Duodenal mucosa (tissue), 2 donors: ENCODE measurements around the gene PMVK.

Experiments used
- H3K27ac ChIP-seq: one replicate; pipeline ENCODE4 v1.7.0; 2013; ENCODE audit warnings: low read depth, low read length
- H3K27me3 ChIP-seq, 2 donors: one replicate each; pipeline ENCODE4 v1.7.0; 2013; ENCODE audit warnings: low read length in 2 of 2, control low read depth in 1 of 2; ENCODE audit not compliant: insufficient read depth in 2 of 2, control insufficient read depth in 1 of 2
- H3K36me3 ChIP-seq, 2 donors: one replicate each; pipeline ENCODE4 v1.7.0; 2013; ENCODE audit warnings: low read length in 2 of 2, control low read depth in 1 of 2; ENCODE audit not compliant: insufficient read depth in 2 of 2, control insufficient read depth in 1 of 2
- H3K4me1 ChIP-seq, 2 donors: one replicate each; pipeline ENCODE4 v1.7.0; 2013; ENCODE audit warnings: low read length in 2 of 2, control low read depth in 1 of 2; ENCODE audit not compliant: insufficient read depth in 2 of 2, control insufficient read depth in 1 of 2
- H3K4me3 ChIP-seq, 2 donors: one replicate each; pipeline ENCODE4 v1.7.0; 2013; ENCODE audit warnings: low read length in 2 of 2, low read depth in 1 of 2
- H3K9ac ChIP-seq, 2 donors: one replicate each; pipeline ENCODE4 v1.7.0; 2013; ENCODE audit warnings: low read length in 2 of 2, low read depth in 1 of 2
- H3K9me3 ChIP-seq, 2 donors: one replicate each; pipeline ENCODE4 v1.7.0; 2013; ENCODE audit warnings: low read length in 2 of 2, control low read depth in 1 of 2; ENCODE audit not compliant: control insufficient read depth in 1 of 2

Gene PMVK

DNA sequence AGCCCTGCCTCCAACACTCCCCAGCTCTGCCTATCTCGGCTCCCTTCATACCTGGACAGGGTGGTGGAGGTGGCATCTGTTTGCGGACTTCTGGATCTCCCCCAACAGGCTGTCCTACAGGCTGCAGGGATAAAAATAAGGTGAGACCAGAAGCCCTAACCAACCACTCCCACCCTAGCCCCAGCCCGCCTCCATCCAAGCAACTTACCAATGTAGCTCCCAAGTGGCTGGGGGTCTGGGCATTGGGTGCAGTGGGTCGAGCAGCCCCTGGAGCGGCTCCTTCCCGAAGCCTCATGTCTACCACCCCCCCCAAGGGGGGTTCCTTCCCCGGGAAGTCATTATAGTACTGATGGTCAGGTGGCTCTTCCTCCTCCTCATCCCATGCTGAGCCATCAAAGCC lies 29.6 kb upstream of the PMVK start:
- Histone ChIP-seq H3K4me3 (no peak overlapping the region), H3K9ac (no peak overlapping the region), H3K9me3 (no peaks in the 10 kb centered on the region), H3K4me1 (peaks cover 22 to 38% of the 10 kb centered on the region in 2 donors), H3K36me3 (peaks cover 34 to 75% of the 10 kb centered on the region in 2 donors), H3K27ac (no peak overlapping the region), H3K27me3 (no peaks in the 10 kb centered on the region)

DNA sequence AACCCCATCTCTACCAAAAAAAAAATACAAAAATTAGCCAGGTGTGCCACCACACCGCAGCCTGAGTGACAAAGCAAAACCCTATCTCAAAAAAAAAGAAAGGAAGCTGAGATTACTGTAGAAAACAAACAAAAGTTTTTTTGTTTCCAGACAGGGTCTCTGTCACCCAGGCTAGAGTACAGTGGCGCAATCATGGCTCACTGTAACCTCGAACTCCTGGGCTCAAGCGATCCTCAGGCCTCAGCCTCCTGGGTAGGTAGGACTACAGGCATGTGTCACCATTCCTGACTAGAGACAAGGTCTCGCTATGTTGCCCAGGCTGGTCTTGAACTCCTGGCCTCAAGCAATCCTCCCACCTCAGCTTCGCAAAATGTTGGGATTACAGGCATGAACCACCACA lies 27.8 kb upstream of the PMVK start:
- Histone ChIP-seq H3K4me3 (no peak overlapping the region), H3K9ac (no peak overlapping the region), H3K27me3 (no peaks in the 10 kb centered on the region), H3K27ac (no peak overlapping the region), H3K36me3 (peaks cover 34 to 67% of the 10 kb centered on the region in 2 donors), H3K4me1 (peaks cover 13 to 32% of the 10 kb centered on the region in 2 donors), H3K9me3 (no peaks in the 10 kb centered on the region)

DNA sequence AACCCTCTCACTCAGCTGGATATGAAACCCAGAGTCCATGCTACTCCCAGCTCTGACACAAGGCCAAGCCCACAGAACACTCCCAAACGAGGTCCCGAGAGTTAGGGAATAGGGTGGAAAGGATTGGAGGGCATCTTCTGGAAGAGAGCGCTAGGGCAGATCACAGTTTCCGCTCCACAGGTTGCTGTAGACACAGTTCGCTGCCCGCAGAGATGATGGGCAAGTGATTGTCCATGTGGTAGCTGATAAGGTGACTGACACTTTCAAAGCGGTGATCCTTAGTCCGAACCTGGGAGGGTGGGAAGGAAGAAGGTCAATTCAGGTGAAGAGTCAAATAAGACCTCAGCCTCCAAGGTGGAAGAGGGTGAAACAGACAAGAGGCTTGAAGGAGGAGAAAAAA lies 27.1 kb upstream of the PMVK start:
- Histone ChIP-seq H3K36me3 (peaks cover 32 to 65% of the 10 kb centered on the region in 2 donors), H3K9ac (peak overlapping the region in 1 of 2 donors; percentile 7), H3K4me1 (peaks cover 7 to 27% of the 10 kb centered on the region in 2 donors), H3K27me3 (no peaks in the 10 kb centered on the region), H3K4me3 (no peak overlapping the region), H3K9me3 (no peaks in the 10 kb centered on the region), H3K27ac (no peak overlapping the region)

DNA sequence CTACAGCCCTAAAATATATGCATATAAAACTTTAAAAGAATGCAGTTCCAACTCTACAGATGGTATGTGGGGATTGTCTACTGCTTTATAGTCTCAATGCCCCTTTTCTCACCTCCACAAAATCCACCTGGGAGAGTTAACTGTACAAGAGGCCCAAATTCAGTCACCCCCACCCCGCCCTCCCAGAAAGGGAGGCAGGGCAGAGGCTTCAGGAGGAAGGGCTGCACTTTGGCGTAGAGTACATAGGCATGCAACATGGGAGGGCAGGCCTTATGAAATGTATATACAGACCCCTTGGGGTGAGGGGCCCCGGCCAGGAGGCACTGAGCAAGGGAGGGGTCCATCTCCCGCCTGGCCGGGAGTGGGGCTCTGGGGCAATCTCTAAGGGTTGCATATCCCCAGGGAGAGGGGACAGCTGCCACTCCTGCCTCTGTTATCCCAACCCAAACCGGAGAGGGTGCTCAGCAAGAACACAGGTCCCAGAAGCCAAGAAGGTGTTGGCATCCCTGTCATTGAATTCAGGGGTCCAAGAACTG lies 26.3 kb upstream of the PMVK start:
- Histone ChIP-seq H3K27ac (no peak overlapping the region), H3K9ac (peak overlapping the region; percentile 76 to 85), H3K27me3 (no peaks in the 10 kb centered on the region), H3K9me3 (no peaks in the 10 kb centered on the region), H3K36me3 (peaks cover 37 to 62% of the 10 kb centered on the region in 2 donors), H3K4me3 (peak overlapping the region; percentile 77 to 86), H3K4me1 (peaks cover 7 to 27% of the 10 kb centered on the region in 2 donors)

DNA sequence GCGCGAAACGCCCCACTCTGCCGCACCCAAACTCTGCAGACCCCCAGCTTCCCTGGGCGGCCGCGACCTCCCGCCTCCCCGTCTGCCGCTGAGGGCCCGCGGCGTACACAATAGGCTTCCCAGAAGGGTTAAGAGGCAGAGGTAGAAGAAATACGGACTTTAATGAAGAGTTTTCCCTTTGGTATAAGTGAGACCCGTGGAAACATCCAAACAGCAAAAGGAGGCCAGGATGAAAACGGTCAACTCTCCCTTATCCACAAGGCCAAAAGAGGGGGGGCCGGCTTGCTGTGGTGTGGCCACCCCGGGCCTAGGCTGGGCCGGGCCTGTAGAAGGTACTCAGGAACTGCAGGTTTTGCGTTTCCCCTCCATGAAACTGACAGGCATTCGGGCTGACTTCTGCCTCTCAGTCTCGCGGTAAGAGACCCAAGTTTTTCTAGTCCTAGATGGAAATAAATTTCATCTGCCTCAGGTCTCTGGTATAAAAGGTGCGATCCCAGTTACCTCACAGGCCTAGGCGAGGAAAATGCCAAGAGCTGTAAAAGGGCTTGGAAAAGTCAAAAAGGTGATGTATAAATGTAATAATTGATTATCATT lies 25.7 kb upstream of the PMVK start:
- no peaks in the 10 kb centered on the region for H3K27me3 ChIP-seq
- H3K36me3 ChIP-seq: peaks cover 32 to 56% of the 10 kb centered on the region in 2 donors
- H3K9me3 ChIP-seq: no peaks in the 10 kb centered on the region
- peak overlapping the region; percentile 77 to 86 for H3K4me3 ChIP-seq
- H3K27ac ChIP-seq: peak overlapping the region; percentile 99
- H3K9ac ChIP-seq: peak overlapping the region; percentile 76 to 85
- peaks cover 8 to 27% of the 10 kb centered on the region in 2 donors for H3K4me1 ChIP-seq

DNA sequence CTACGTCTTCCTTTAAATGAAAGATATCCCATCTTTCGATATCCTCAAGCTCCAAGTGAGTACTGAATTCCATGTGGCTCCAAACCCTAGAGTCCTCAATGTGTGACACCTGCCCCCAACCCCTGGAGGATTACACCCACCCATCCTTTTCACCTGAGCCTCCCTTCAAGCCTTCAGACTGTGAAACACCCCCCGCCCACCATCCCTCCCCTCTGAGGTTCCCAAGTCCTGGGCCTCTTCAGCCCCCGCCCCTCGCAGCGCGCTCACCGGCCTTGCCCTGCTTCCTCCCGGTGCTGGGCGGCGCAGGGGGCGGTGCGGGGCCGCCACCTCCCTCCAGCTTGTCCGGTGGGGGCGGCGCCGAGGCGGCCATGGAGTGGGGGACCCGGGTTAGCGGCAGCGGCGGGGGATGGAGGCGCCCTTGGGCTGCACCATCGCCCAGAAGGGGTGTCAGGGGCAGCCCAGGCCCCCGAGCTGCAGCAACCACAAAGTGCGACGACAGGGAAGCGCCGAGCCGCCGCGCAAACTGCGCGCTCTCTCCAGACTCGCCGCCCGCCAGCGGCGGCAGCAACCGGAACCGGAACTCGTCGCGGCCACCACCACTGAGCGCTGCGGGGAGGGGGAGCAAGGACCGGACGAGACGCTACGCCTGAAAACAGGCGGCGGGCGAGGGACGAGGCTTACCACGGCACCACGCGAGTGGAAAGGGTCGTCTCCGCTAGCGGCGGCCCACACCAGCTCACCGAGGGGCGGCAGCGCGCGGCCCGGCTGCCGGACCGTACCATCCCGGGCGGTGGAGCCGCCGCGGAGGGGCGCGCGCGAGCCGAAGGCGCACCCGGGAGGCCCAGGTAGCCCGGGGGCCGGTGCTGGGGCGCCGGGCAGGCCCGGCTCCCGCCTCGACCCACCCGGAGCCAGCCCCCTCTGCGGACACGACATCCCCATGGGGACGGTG lies 25.0 kb upstream of the PMVK start, which contains the start of gene PYGO2:
TSS of gene PYGO2 (minus strand) at position 576 of the 949 bp plus-strand sequence. CDS start at position 370, 206 bp downstream.
- H3K9ac ChIP-seq: peak within 1 kb of the TSS; percentile 76 to 85
- H3K36me3 ChIP-seq: peaks cover 27 to 48% of the 10 kb centered on the region in 2 donors
- no peaks in the 10 kb centered on the region for H3K9me3 ChIP-seq
- H3K4me1 ChIP-seq: peaks cover 16 to 32% of the 10 kb centered on the region in 2 donors
- H3K27ac ChIP-seq: peak within 1 kb of the TSS; percentile 99
- H3K4me3 ChIP-seq: peak within 1 kb of the TSS; percentile 77 to 86
- no peaks in the 10 kb centered on the region for H3K27me3 ChIP-seq

DNA sequence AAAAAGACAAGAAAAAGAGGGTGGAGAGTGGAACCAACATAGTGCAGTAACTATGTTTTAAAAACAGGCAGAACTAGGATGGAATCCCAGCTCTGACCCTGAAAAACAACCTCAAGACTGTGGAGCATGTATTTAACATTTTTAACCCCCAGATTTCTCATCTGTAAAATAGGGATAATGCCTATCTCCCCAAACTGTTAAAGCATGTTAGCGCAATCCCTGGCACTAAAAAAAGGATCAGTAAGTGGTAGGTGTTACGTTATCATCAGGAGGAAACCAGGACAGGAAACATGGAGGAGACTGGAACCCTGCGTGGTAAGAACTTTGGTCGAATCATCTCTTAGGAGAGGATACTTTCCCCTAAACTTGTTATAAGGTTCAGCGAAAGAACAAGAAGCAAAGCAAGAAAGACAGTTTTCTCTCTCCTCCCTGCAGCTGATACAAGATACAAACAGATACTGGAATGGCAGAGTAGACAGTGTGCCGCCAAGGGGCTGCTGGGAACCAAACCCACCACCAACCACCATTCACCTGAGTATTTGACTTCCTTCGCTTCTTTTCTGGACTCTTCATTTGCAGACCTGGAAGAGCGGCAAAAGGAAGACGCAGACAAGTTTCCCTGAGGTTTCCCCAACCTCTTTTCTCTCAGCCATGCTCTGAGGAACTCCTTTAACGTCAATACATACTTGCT lies 24.1 kb upstream of the PMVK start:
- no peaks in the 10 kb centered on the region for H3K9me3 ChIP-seq
- H3K9ac ChIP-seq: peak overlapping the region; percentile 76 to 85
- peak overlapping the region; percentile 77 to 86 for H3K4me3 ChIP-seq
- no peaks in the 10 kb centered on the region for H3K27me3 ChIP-seq
- H3K27ac ChIP-seq: no peak overlapping the region
- peaks cover 20 to 35% of the 10 kb centered on the region in 2 donors for H3K4me1 ChIP-seq
- H3K36me3 ChIP-seq: peaks cover 22 to 39% of the 10 kb centered on the region in 2 donors

DNA sequence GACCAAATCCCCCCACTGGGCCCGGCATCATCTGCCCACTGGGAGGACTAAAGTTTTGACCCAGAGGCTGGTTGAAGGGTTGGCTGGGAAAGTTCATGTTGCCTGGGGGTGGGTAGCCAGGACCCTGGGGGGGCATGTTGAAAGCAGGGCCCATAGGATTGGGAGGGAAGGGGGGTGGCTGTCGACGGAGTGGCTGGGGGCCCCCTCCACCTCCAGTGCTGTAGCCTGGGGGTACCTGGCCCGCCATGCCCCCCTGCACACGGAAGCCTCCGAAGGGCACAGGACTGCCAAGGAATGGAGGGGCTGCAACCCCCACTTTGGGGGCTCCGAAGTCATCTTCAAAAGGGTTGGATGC lies 22.9 kb upstream of the PMVK start:
- Histone ChIP-seq H3K27ac (no peak overlapping the region), H3K4me3 (no peak overlapping the region), H3K4me1 (peaks cover 30 to 46% of the 10 kb centered on the region in 2 donors), H3K9ac (no peak overlapping the region), H3K9me3 (no peaks in the 10 kb centered on the region), H3K27me3 (no peaks in the 10 kb centered on the region), H3K36me3 (peaks cover 13 to 29% of the 10 kb centered on the region in 2 donors)

DNA sequence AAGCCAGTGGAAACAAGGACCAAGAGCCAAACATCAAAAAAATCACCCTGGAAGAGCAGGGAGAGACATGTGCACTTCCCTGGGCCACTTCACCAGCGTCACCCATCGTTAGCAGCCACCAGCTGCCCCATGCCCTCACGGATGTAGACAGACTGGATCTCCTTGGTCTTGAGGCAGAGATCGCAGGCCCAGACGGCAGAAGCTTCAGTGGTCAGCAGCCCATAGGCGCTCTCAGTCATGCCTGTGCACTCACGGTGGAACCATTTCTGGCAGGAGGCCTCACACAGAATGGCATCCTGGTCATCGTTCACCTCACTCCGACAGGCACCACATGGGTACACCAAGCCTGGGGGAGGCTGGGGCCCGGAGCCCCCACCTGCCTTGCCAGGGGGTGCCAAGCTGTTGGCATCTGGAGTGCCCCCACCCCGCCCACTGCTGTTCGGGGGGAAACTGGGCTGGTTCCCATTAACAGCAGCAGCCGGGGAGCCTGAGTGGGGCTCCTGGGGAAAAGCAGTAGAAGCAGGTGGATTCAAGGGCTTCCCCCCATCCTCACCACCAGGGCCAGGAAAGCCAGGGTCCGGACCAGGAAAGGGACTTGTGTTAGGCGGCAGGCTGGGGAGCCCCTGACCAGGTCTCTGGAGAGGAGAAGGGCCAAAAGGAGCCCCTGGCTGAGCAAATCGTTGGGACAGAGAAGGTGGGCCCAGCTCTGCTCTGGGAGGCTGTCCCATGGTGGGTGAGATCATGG lies 22.3 kb upstream of the PMVK start:
- no peaks in the 10 kb centered on the region for H3K27me3 ChIP-seq
- no peaks in the 10 kb centered on the region for H3K9me3 ChIP-seq
- no peak overlapping the region for H3K27ac ChIP-seq
- peaks cover 10 to 24% of the 10 kb centered on the region in 2 donors for H3K36me3 ChIP-seq
- H3K4me3 ChIP-seq: no peak overlapping the region
- peaks cover 36 to 52% of the 10 kb centered on the region in 2 donors for H3K4me1 ChIP-seq
- no peak overlapping the region for H3K9ac ChIP-seq
